Loucy (cell line): Measurements from ENCODE around the gene WNT4.

Source experiments
- H2AFZ ChIP-seq: fragments of 200-600 bp; sonication (generic); 2 replicates; pipeline ENCODE4 v1.6.0; 2016; ENCODE audit warnings: antibody characterized with exemption, mild to moderate bottlenecking, low read length, moderate library complexity
- H3F3A ChIP-seq: fragments of 200-600 bp; 2 replicates; pipeline ENCODE4 v1.6.0; 2016; ENCODE audit warnings: antibody characterized with exemption, low read depth, mild to moderate bottlenecking
- H3K27me3 ChIP-seq: fragments of 200-600 bp; sonication (generic); 2 replicates; pipeline ENCODE4 v1.6.1; 2014; ENCODE audit warnings: low read length, mild to moderate bottlenecking; ENCODE audit not compliant: insufficient read depth, poor library complexity, severe bottlenecking
- H3K36me3 ChIP-seq: fragments of 200-600 bp; sonication (generic); 2 replicates; pipeline ENCODE4 v1.6.1; 2016; ENCODE audit warnings: low read length; ENCODE audit not compliant: insufficient read depth
- H3K4me1 ChIP-seq: fragments of 200-600 bp; sonication (generic); 2 replicates; pipeline ENCODE4 v1.5.1; 2014; ENCODE audit warnings: low read length, mild to moderate bottlenecking; ENCODE audit not compliant: insufficient read depth, poor library complexity, severe bottlenecking
- H3K4me2 ChIP-seq: fragments of 200-600 bp; sonication (generic); 2 replicates; pipeline ENCODE4 v1.6.0; 2014; ENCODE audit warnings: antibody characterized with exemption, low read length, low read depth, mild to moderate bottlenecking; ENCODE audit not compliant: poor library complexity, severe bottlenecking
- H3K4me3 ChIP-seq: fragments of 200-600 bp; sonication (generic); 2 replicates; pipeline ENCODE4 v1.5.1; 2014; ENCODE audit warnings: low read length, mild to moderate bottlenecking, mixed read lengths; ENCODE audit not compliant: poor library complexity, severe bottlenecking
- H3K79me2 ChIP-seq: fragments of 200-600 bp; sonication (generic); 2 replicates; pipeline ENCODE4 v1.6.1; 2014; ENCODE audit warnings: low read length; ENCODE audit not compliant: insufficient read depth
- H3K9ac ChIP-seq: fragments of 200-600 bp; sonication (generic); 2 replicates; pipeline ENCODE4 v1.6.0; 2014; ENCODE audit warnings: mild to moderate bottlenecking, low read depth, low read length, moderate library complexity; ENCODE audit not compliant: poor library complexity, severe bottlenecking
- H3K9me2 ChIP-seq: fragments of 200-600 bp; sonication (generic); replicated peaks from 2 replicates; pipeline ENCODE4 v1.6.1; 2016; ENCODE audit warnings: low read depth, low read length, mixed read lengths
- H3K9me3 ChIP-seq: fragments of 200-600 bp; sonication (generic); 2 replicates; pipeline ENCODE4 v1.6.1; 2014; ENCODE audit warnings: mild to moderate bottlenecking, antibody characterized with exemption, low read length, low read depth; ENCODE audit not compliant: insufficient read depth
- H4K20me1 ChIP-seq: fragments of 200-600 bp; sonication (generic); 2 replicates; pipeline ENCODE4 v1.6.0; 2014; ENCODE audit warnings: antibody characterized with exemption, low read length, mild to moderate bottlenecking; ENCODE audit not compliant: insufficient read depth, poor library complexity, severe bottlenecking
- EZH2phosphoT487 ChIP-seq: fragments of 200-600 bp; IDR thresholded peaks from 2 replicates; pipeline ENCODE4 v1.6.1; 2018; ENCODE audit warnings: antibody characterized with exemption, mild to moderate bottlenecking, moderate library complexity, borderline replicate concordance
- TF ChIP-seq, protein P1 (sequence below): fragments of 200-600 bp; sonication (generic); conservative IDR thresholded peaks from 2 replicates; pipeline ENCODE4 v1.5.1; 2014; ENCODE audit warnings: mild to moderate bottlenecking, antibody characterized with exemption, low read length

WNT4 gene

DNA sequence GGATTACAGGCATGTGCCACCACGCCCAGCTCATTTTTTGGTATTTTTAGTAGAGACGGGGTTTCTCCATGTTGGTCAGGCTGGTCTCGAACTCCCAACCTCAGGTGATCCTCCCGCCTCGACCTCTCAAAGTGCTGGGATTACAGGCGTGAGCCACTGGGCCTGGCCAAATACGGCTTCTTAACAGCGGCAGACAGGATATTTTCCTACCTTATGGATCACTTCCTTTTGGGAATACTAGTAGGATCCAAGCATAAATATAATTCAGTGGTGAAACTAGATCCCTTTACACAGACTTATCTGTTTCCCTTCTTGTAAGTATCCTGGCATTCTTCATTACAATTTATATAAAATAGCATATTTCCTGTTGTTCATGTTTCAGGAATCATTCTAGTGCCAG is 40.9 kb downstream of the WNT4 start:
- no peaks in the 10 kb centered on the region for H3K9me2 ChIP-seq
- H4K20me1 ChIP-seq = peaks cover 19% of the 10 kb centered on the region
- no peaks in the 10 kb centered on the region for H3K27me3 ChIP-seq
- no peaks in the 10 kb centered on the region for H3K9me3 ChIP-seq
- peaks cover 9% of the 10 kb centered on the region for H3K4me1 ChIP-seq
- H3K36me3 ChIP-seq = peaks cover 20% of the 10 kb centered on the region; the same call in 1 of the 2 replicates
- no peaks in the 10 kb centered on the region for H3F3A ChIP-seq
- H3K9ac ChIP-seq = no peak overlapping the region
- H3K79me2 ChIP-seq = no peaks in the 10 kb centered on the region
- H3K4me2 ChIP-seq = no peak overlapping the region
- TF ChIP-seq, protein P1, sequence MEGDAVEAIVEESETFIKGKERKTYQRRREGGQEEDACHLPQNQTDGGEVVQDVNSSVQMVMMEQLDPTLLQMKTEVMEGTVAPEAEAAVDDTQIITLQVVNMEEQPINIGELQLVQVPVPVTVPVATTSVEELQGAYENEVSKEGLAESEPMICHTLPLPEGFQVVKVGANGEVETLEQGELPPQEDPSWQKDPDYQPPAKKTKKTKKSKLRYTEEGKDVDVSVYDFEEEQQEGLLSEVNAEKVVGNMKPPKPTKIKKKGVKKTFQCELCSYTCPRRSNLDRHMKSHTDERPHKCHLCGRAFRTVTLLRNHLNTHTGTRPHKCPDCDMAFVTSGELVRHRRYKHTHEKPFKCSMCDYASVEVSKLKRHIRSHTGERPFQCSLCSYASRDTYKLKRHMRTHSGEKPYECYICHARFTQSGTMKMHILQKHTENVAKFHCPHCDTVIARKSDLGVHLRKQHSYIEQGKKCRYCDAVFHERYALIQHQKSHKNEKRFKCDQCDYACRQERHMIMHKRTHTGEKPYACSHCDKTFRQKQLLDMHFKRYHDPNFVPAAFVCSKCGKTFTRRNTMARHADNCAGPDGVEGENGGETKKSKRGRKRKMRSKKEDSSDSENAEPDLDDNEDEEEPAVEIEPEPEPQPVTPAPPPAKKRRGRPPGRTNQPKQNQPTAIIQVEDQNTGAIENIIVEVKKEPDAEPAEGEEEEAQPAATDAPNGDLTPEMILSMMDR = no peak
- no peak for TF ChIP-seq EZH2phosphoT487
- no peak overlapping the region for H3K4me3 ChIP-seq
- no peak overlapping the region for H2AFZ ChIP-seq

DNA sequence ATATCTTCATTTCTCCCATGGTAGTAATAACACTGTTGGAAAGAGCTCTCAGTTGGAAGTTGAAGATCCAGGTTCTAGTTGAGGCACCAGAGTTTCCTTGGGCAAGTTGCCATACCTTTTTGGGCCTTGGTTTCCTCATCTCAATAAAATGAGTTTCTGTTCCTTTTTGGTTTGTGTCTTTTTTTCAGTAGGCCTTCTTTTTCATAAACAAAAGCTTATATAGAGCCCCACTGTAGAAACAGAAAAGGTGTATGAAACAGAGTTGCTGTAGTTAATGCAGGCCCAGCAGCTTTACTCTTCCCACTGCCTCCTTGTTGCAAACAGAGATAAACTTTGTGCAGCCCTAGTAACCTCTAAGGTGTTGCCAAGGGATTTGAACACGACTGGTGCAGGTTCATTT is 41.7 kb downstream of the WNT4 start:
- Histone ChIP-seq H3K4me1 (peaks cover 9% of the 10 kb centered on the region), H3K9ac (no peak overlapping the region), H3K9me2 (no peaks in the 10 kb centered on the region), H4K20me1 (peaks cover 24% of the 10 kb centered on the region), H3K4me2 (no peak overlapping the region), H3K9me3 (no peaks in the 10 kb centered on the region), H3K36me3 (peaks cover 28% of the 10 kb centered on the region; the same call in 1 of the 2 replicates), H2AFZ (no peak overlapping the region), H3F3A (no peaks in the 10 kb centered on the region), H3K4me3 (no peak overlapping the region), H3K79me2 (peaks cover 4% of the 10 kb centered on the region; the same call in 1 of the 2 replicates), H3K27me3 (no peaks in the 10 kb centered on the region)
- no peak for TF ChIP-seq EZH2phosphoT487
- TF ChIP-seq, protein P1 = no peak

DNA sequence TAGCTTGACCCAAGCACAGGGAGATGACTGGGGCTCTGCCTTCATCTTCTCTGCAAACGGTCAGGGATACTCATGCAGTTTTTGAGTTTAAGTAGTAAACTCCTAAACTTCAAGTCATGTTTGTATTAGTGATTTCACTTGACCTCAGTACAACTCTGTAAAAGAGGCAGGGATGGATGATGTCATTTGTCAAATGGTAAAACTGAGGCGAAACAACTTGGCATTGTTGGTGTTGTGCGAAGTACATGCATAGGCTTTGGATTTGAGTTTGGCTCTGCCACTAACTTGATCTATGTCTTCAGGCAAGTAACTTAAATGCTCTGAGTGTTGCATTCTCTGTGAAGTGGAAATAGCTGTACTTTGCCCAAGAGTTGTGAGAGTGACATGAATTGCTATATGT is 42.7 kb downstream of the WNT4 start:
- H2AFZ ChIP-seq = no peak overlapping the region
- H3K79me2 ChIP-seq = peaks cover 9% of the 10 kb centered on the region; the same call in 1 of the 2 replicates
- no peaks in the 10 kb centered on the region for H3F3A ChIP-seq
- peaks cover 8% of the 10 kb centered on the region for H3K4me1 ChIP-seq
- H3K9ac ChIP-seq = no peak overlapping the region
- TF ChIP-seq EZH2phosphoT487 = no peak
- TF ChIP-seq, protein P1 = no peak
- H3K9me2 ChIP-seq = no peaks in the 10 kb centered on the region
- H3K4me3 ChIP-seq = no peak overlapping the region
- H4K20me1 ChIP-seq = peaks cover 15% of the 10 kb centered on the region
- no peaks in the 10 kb centered on the region for H3K9me3 ChIP-seq
- peaks cover 34% of the 10 kb centered on the region; the same call in 1 of the 2 replicates for H3K36me3 ChIP-seq
- H3K27me3 ChIP-seq = no peaks in the 10 kb centered on the region
- H3K4me2 ChIP-seq = no peak overlapping the region
